HEK293 (cell line): ENCODE measurements around the gene MMS19.

Experiments
- CTCF ChIA-PET: fragments of 350-600 bp; formaldehyde crosslinking; extraction: SDS; loops from one replicate; lab custom pipeline; 2021; ENCODE audit warnings: antibody characterized with exemption; lab: Yijun Ruan, JAX
- POLR2A ChIA-PET: fragments of 300-600 bp; formaldehyde crosslinking; extraction: SDS; loops from one replicate; lab custom pipeline; 2020; ENCODE audit warnings: antibody characterized with exemption, inconsistent platforms; lab: Yijun Ruan, JAX
- H3K27ac ChIP-seq: fragments of 200-500 bp; sonication (Bioruptor generic); 2 replicates; pipeline ENCODE4 v1.5.1; 2014; ENCODE audit warnings: low read depth, low read length, control low read depth, inconsistent platforms; ENCODE audit errors: extremely low read depth
- H3K36me3 ChIP-seq, 2 experiments: fragments of 200-500 bp in 1 of 2; sonication (Bioruptor generic) in 1 of 2; 1 replicate in 1 of 2; 2 replicates in 1 of 2; pipeline ENCODE4 v1.5.1; 2014 to 2017; ENCODE audit warnings: inconsistent platforms in 2 of 2, low read length in 2 of 2; ENCODE audit not compliant: control insufficient read depth in 2 of 2, insufficient read depth in 1 of 2
- H3K4me1 ChIP-seq: fragments of 200-500 bp; sonication (Bioruptor generic); 2 replicates; pipeline ENCODE4 v1.5.1; 2014; ENCODE audit warnings: mild to moderate bottlenecking, low read length, inconsistent platforms; ENCODE audit not compliant: control insufficient read depth, insufficient read depth
- H3K4me3 ChIP-seq: 2 replicates; pipeline ENCODE4 v1.5.1; 2011; ENCODE audit warnings: low read depth, mild to moderate bottlenecking, control low read depth, low read length, moderate library complexity
- H3K9me3 ChIP-seq: fragments of 200-500 bp; sonication (Bioruptor generic); 2 replicates; pipeline ENCODE4 v1.5.1; 2014; ENCODE audit warnings: low read depth, low read length, inconsistent platforms; ENCODE audit not compliant: control insufficient read depth, insufficient read depth
- FEZF1 ChIP-seq: fragments of 450-650 bp; formaldehyde crosslinking; IDR thresholded peaks from 2 replicates; pipeline ENCODE4 v1.5.1; 2016; ENCODE audit warnings: missing biosample characterization, missing genetic modification characterization
- HOXC10 ChIP-seq: sonication (generic); formaldehyde crosslinking; IDR thresholded peaks from 2 replicates; pipeline ENCODE4 v1.8.1; 2023; ENCODE audit warnings: mild to moderate bottlenecking, missing genetic modification reagents
- OSR2 ChIP-seq: fragments of 450-650 bp; formaldehyde crosslinking; IDR thresholded peaks from 2 replicates; pipeline ENCODE4 v1.5.1; 2016; ENCODE audit warnings: missing biosample characterization, missing genetic modification characterization
- SCRT1 ChIP-seq: fragments of 450-650 bp; formaldehyde crosslinking; IDR thresholded peaks from 2 replicates; pipeline ENCODE4 v1.5.1; 2016; ENCODE audit warnings: missing biosample characterization, missing genetic modification characterization, borderline replicate concordance
- SCRT2 ChIP-seq: fragments of 450-650 bp; formaldehyde crosslinking; IDR thresholded peaks from 2 replicates; pipeline ENCODE4 v1.5.1; 2016; ENCODE audit warnings: missing biosample characterization, missing genetic modification characterization
- ZBTB17 ChIP-seq: fragments of 450-650 bp; formaldehyde crosslinking; IDR thresholded peaks from 2 replicates; pipeline ENCODE4 v1.5.1; 2016; ENCODE audit warnings: missing biosample characterization, missing genetic modification characterization
- ZFP69B ChIP-seq: fragments of 450-650 bp; formaldehyde crosslinking; IDR thresholded peaks from 2 replicates; pipeline ENCODE4 v1.5.1; 2016; ENCODE audit warnings: missing biosample characterization, missing genetic modification characterization
- ZNF248 ChIP-seq: fragments of 450-650 bp; formaldehyde crosslinking; IDR thresholded peaks from 2 replicates; pipeline ENCODE4 v1.5.1; 2017; ENCODE audit warnings: missing biosample characterization, missing genetic modification characterization
- ZNF302 ChIP-seq: fragments of 450-650 bp; formaldehyde crosslinking; IDR thresholded peaks from 2 replicates; pipeline ENCODE4 v1.5.1; 2016; ENCODE audit warnings: missing biosample characterization, missing genetic modification characterization, low read depth
- ZNF350 ChIP-seq: fragments of 450-650 bp; formaldehyde crosslinking; IDR thresholded peaks from 2 replicates; pipeline ENCODE4 v1.5.0; 2017; ENCODE audit warnings: missing biosample characterization, mild to moderate bottlenecking, missing genetic modification characterization
- ZNF548 ChIP-seq: fragments of 450-650 bp; formaldehyde crosslinking; IDR thresholded peaks from 2 replicates; pipeline ENCODE4 v1.5.1; 2016; ENCODE audit warnings: missing biosample characterization, missing genetic modification characterization
- ZNF571 ChIP-seq: fragments of 450-650 bp; formaldehyde crosslinking; IDR thresholded peaks from 2 replicates; pipeline ENCODE4 v1.5.0; 2017; ENCODE audit warnings: missing biosample characterization, missing genetic modification characterization
- ZNF660 ChIP-seq: fragments of 450-650 bp; IDR thresholded peaks from 2 replicates; pipeline ENCODE4 v1.5.1; 2018; ENCODE audit warnings: missing biosample characterization, mild to moderate bottlenecking, missing genetic modification characterization
- ZSCAN23 ChIP-seq: fragments of 450-650 bp; formaldehyde crosslinking; IDR thresholded peaks from 2 replicates; pipeline ENCODE4 v1.5.1; 2016; ENCODE audit warnings: missing biosample characterization, missing genetic modification characterization
- ZSCAN30 ChIP-seq: fragments of 450-650 bp; IDR thresholded peaks from 2 replicates; pipeline ENCODE4 v1.5.1; 2018; ENCODE audit warnings: missing biosample characterization, mild to moderate bottlenecking, missing genetic modification characterization, moderate library complexity
- TF ChIP-seq, protein P1 (sequence below): fragments of 450-650 bp; formaldehyde crosslinking; IDR thresholded peaks from 2 replicates; pipeline ENCODE4 v1.5.1; 2016; ENCODE audit warnings: missing biosample characterization, missing genetic modification characterization
- TF ChIP-seq, protein P2 (sequence below): fragments of 450-650 bp; formaldehyde crosslinking; IDR thresholded peaks from 2 replicates; pipeline ENCODE4 v1.5.0; 2017; ENCODE audit warnings: missing biosample characterization, missing genetic modification characterization, borderline replicate concordance
- TF ChIP-seq, protein P3 (sequence below): sonication (generic); formaldehyde crosslinking; IDR thresholded peaks from 2 replicates; pipeline ENCODE4 v1.8.1; 2022; ENCODE audit warnings: mild to moderate bottlenecking, moderate library complexity, missing genetic modification reagents

Gene MMS19

DNA sequence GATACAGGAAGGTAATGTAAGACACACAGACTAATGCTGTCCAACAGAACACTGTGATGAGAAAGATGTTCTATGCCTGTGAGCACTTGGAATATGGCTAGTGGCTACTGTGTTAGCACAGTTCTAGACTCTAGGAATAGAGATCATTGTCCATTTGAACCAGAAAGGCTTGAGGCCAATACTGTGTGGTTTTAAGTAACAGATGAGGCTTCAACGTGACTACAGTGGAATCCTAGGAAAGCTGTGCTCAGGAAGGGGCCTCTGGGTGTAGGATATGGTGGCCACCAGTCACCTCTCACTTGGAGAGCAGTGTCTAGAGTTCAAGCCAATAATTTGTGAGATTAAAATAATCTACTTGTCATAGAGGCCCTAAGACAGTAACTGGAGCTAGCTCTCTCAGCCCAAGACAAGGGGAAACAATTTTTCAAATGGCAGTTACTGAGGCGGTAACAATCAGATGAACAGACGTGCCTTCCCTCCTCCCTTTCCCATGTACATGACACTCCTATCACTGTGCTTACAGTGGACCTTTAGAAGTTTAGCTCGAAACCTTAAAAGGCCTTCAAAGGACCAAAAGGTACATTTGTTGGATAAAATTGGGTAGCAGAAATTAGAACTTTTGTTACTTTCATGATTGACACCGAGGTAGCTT is 42.1 kb downstream of the MMS19 start:
- Histone ChIP-seq H3K27ac (no peak overlapping the region), H3K9me3 (no peaks in the 10 kb centered on the region), H3K4me1 (peaks cover 6% of the 10 kb centered on the region), H3K4me3 (no peak overlapping the region), H3K36me3 (peaks cover 31 to 100% of the 10 kb centered on the region in 2 experiments)
- POLR2A ChIA-PET = interaction anchor here (0.6 kb wide), 1 partner anchor 8 kb away, joined by 3 read pairs; no protein-coding TSS in a partner anchor
- CTCF ChIA-PET = interaction anchor here (0.6 to 1.1 kb wide), 3 partner anchors 26 to 94 kb away, joined by 3 to 4 read pairs (median 3); no protein-coding TSS in a partner anchor
- TF ChIP-seq ZSCAN30 (no peak), ZFP69B (tag by site-specific recombination) (no peak), ZNF350 (tag by site-specific recombination) (no peak), ZNF571 (no peak)
- TF ChIP-seq, protein P1, sequence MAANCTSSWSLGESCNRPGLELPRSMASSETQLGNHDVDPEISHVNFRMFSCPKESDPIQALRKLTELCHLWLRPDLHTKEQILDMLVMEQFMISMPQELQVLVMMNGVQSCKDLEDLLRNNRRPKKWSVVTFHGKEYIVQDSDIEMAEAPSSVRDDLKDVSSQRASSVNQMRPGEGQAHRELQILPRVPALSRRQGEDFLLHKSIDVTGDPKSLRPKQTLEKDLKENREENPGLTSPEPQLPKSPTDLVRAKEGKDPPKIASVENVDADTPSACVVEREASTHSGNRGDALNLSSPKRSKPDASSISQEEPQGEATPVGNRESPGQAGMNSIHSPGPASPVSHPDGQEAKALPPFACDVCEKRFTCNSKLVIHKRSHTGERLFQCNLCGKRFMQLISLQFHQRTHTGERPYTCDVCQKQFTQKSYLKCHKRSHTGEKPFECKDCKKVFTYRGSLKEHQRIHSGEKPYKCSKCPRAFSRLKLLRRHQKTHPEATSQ (tag by site-specific recombination) = no peak

DNA sequence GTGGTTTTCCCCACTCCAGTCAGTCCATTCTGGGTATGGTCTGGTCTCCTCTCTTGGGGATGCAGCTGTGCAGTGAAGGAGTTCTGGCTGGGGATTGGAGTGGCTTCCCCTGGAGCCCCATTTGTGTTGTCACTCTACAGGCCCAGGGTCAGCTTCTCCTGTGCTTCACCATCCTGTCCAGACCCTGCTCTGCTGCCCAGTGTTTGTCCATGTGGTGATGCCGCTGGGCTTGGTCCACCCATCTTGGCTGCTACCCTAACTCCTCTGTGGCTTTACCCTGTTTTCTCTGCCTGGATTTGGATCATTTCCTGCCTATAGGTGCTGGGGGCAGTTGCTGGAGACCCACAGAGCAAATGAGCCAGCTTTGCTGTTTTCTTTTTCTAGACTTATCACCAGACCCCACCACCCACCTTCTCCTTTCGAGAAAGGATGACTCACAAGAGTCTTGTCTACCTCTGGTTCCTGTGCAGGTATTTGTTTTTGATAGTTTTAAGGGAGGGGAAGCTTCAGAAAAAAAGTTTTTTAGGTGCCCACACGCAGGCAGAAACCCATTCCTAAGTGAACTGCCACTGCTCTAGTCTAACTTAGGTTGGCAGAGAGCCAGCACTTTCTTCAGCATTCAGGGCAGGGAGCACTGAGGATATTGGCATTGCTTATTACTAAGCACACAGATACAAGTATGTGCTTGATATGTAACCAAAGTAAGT is 43.7 kb downstream of the MMS19 start:
- CTCF ChIA-PET = interaction anchor here (0.6 to 3.1 kb wide), 3 partner anchors 10 to 99 kb away, joined by 3 to 14 read pairs (median 3); no protein-coding TSS in a partner anchor
- Histone ChIP-seq H3K9me3 (no peaks in the 10 kb centered on the region), H3K4me1 (peaks cover 6% of the 10 kb centered on the region), H3K36me3 (peaks cover 28 to 94% of the 10 kb centered on the region in 2 experiments), H3K4me3 (no peak overlapping the region), H3K27ac (no peak overlapping the region)
- TF ChIP-seq ZBTB17 (tag by site-specific recombination) = 0 out of 2 replicates have a peak, but pooled peaks have one; percentile 17
- no peak for TF ChIP-seq HOXC10 (CRISPR knock-in tag)
- TF ChIP-seq, protein P2, sequence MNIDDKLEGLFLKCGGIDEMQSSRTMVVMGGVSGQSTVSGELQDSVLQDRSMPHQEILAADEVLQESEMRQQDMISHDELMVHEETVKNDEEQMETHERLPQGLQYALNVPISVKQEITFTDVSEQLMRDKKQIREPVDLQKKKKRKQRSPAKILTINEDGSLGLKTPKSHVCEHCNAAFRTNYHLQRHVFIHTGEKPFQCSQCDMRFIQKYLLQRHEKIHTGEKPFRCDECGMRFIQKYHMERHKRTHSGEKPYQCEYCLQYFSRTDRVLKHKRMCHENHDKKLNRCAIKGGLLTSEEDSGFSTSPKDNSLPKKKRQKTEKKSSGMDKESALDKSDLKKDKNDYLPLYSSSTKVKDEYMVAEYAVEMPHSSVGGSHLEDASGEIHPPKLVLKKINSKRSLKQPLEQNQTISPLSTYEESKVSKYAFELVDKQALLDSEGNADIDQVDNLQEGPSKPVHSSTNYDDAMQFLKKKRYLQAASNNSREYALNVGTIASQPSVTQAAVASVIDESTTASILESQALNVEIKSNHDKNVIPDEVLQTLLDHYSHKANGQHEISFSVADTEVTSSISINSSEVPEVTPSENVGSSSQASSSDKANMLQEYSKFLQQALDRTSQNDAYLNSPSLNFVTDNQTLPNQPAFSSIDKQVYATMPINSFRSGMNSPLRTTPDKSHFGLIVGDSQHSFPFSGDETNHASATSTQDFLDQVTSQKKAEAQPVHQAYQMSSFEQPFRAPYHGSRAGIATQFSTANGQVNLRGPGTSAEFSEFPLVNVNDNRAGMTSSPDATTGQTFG (tag by site-specific recombination) = no peak
- no peak for TF ChIP-seq ZNF248 (tag by site-specific recombination)
- no peak for TF ChIP-seq FEZF1 (tag by site-specific recombination)
- 0 out of 2 replicates have a peak, but pooled peaks have one; percentile 19 for TF ChIP-seq ZSCAN30
- TF ChIP-seq, protein P3, sequence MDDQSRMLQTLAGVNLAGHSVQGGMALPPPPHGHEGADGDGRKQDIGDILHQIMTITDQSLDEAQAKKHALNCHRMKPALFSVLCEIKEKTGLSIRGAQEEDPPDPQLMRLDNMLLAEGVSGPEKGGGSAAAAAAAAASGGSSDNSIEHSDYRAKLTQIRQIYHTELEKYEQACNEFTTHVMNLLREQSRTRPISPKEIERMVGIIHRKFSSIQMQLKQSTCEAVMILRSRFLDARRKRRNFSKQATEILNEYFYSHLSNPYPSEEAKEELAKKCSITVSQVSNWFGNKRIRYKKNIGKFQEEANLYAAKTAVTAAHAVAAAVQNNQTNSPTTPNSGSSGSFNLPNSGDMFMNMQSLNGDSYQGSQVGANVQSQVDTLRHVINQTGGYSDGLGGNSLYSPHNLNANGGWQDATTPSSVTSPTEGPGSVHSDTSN (CRISPR knock-in tag) = no peak
- TF ChIP-seq ZNF302 (tag by site-specific recombination) = no peak
- no peak for TF ChIP-seq ZNF548
- POLR2A ChIA-PET = interaction anchor here (0.7 to 1.4 kb wide), 3 partner anchors 10 to 99 kb away, joined by 3 to 5 read pairs (median 3); no protein-coding TSS in a partner anchor

DNA sequence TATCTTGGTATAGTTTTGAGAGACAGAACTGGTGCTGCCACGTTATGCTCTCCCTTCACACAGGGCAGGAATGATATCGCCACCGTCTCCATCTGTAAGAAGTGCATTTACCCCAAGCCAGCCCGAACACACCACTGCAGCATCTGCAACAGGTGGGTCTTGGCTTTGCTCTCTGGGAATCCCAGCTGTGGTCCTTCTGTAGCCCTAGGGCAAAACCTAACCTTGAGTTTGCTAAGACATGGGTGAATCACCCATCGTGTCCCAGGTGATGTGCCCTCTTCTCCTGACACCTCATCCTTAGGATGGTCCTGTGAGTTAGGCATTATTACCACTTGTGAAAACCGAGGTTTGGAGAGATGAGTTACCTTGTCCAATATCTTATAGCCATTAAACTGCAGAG is 45.9 kb downstream of the MMS19 start:
- Histone ChIP-seq H3K4me3 (no peak overlapping the region), H3K4me1 (peaks cover 9% of the 10 kb centered on the region), H3K9me3 (no peaks in the 10 kb centered on the region), H3K36me3 (peaks cover 11 to 72% of the 10 kb centered on the region in 2 experiments; a peak in 2 of 3 replicates), H3K27ac (no peak overlapping the region)
- TF ChIP-seq ZSCAN23 (tag by site-specific recombination) = no peak
- peak; percentile 94 for TF ChIP-seq SCRT2 (tag by site-specific recombination)
- no peak for TF ChIP-seq ZNF660 (tag by site-specific recombination)
- no peak for TF ChIP-seq OSR2 (tag by site-specific recombination)
- peak; percentile 78 for TF ChIP-seq SCRT1
- ChIA-PET CTCF (interaction anchor here (0.6 to 3.1 kb wide), 4 partner anchors 13 to 101 kb away, joined by 3 to 14 read pairs (median 4); no protein-coding TSS in a partner anchor), POLR2A (no interaction called here)
